NCI-H2227 treated with DMSO at 0.1 percent for 48 hours (cell line): ENCODE results near the gene TNFRSF25.
A peak's percentile ranks its signal among the peaks of the same experiment; 100 is the strongest.
"Not testable (repeated sequence)": the region's sequence is repeated elsewhere in the genome, so short reads cannot be mapped to it uniquely, and the experiment has no call there.

Source experiments
- DNase-seq: peaks from one replicate; lab custom pipeline; 2025; lab: John Stamatoyannopoulos, UW

TNFRSF25 gene

DNA sequence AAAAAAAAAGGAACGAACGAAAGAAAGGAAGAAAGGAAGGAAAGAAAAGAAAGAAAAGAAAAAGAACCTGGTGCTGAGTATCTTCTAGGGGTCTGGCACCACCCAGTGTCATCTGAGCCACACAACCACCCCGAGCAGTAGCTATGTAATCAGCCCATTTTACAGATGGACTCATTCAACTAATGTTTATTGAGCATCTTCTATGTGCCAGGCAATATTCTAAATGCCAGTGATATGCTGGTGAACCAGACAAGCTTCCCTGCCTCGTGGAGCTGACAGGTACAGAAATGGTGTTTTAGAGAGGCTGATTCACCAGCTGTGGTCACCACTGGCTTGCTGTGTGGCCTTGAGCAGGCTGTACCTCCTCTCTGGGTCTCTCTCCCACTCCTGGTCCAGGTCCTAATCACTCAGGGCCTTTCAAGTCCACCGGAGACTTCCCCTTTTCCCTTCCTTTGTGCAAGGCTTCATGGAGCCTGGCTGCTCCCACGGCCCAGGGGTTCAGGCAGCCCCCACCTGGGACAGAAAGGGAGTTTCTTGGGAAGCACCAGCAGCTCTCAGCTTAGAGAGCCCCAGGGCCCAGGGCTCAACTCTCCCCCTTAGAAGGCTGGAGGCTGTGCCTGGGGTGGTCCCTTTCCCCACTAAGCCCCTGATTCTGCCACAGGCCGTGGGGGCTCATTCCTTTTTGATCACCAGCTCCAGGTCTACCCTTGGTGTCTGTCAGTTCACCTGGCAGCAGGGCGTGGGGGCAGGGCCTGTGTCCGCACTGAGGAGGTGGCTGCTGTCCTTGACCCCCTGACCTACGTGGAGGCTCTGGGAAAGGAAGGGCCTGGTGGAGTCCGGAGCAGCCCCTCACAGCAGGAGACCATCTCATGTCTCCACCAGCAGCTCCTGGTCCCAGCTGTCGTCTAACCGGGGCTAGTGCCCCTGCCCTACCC is 34.1 kb downstream of the TNFRSF25 start:
- not testable (repeated sequence) for DNase-seq

DNA sequence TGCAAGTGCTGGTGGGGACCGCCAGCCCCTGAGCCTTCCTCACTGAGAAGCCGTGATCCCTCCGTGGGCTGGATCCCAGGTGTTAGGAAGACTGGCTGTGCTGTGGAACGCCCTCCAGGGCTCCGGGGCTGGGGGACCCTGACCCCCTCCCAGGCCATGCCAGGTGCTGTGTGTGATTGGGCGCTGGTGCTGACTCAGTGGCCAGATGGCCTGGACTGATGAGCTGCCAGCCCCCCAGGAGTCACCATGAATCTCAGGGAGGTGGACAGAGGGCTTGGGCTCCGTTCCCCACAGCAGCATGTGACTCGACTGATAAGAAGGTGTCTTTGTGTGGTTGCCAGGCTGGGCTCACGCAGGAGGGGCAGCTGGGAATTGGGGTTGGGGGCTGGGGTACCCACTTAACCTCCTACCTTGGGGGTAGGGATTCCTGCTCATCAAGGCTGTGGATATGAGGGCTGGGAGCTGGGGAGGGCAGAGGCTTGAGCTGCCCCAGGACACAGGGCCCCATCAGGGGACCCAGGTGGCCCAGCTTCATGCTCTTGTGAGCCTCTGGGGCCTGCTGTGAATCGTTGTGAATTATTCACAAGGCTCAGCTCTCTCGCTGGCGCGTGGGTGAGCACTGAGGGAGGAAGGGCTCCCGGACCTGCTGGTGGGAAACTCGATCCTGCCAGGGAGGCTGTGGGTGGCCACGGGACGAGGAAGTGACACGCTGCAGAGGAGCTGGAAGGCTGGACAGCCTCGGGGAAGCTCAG is 36.1 kb downstream of the TNFRSF25 start:
- not testable (repeated sequence) for DNase-seq

DNA sequence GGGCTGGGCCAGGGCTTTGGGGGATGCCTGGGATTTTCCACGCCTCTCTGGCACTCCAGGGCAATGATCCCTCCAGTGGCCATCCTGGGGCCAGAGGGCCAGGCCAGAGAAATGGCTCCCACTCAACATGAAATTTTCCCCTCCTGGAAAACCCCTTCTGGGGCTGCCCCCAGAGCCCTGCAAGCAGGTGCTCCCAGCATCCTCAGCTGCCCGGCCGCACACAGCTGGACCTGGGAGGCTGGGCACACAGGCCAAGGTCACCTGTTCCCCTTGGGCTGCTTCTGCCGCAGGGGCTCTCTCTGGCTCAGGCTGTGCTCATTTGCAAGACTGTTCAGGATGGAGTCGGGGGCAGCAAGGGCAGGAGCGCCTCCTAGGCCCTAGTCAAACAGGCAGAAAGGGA is 37.5 kb downstream of the TNFRSF25 start:
- not testable (repeated sequence) for DNase-seq

DNA sequence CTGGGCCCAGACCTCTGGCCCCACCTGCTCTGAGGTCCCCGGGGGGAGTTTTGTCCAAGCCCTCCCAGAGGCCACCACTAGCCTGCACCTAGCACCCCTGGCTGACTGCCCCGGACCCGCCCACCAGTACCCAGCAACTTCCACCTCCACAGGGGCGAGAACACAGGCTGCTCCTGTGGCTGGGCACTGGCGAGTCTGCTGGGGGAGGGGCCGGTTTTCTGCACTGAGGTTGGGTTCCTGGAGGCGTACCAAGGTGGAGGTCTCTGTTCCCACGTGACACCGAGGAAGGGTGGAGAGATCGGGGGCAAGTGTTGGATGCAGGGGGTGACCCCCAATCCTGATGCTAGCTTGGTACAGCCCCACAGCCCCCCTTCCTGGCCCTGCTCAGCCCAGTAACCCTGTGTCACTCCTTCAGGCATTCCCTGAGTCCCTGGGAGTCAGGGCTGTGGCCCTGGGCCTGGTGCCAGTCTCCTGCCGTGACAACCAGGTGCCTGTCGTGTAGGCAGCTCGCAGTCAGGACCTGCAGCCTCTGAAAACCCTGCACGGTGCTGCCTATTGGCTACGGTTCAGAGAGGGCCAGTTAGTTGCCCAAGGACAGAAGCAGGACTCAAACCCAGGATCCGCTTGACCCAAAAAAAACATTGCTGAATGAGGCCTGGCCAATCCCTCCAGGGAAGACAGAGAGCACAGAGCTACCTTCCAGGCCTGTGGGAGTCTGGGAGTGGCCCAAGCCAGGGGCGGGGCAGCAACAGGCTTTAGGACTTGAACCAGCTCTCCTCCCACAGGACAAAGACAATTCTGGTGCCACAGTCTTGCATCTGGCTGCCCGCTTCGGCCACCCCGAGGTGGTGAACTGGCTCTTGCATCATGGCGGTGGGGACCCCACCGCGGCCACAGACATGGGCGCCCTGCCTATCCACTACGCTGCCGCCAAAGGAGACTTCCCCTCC is 38.3 kb downstream of the TNFRSF25 start:
- DNase-seq: no peak

DNA sequence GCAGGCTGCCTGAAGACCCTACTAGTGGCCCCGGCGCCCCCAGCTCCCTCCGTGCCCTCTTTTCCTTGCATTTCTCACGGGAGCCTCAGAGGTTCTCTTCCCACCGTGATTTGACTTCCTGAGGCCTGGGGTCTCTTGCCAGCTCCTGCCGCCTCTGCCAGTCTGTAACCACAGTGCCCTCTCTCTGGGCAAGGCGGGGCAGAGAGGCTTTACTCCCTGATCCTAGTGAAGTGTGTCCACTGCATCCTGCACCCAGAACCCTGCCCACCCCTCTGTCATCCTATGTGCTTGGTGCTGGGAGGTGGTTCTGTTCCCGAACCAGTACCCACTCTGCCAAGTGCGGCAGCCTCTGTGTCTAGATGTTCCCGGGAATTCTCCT is 39.0 kb downstream of the TNFRSF25 start:
- DNase-seq: no peak

DNA sequence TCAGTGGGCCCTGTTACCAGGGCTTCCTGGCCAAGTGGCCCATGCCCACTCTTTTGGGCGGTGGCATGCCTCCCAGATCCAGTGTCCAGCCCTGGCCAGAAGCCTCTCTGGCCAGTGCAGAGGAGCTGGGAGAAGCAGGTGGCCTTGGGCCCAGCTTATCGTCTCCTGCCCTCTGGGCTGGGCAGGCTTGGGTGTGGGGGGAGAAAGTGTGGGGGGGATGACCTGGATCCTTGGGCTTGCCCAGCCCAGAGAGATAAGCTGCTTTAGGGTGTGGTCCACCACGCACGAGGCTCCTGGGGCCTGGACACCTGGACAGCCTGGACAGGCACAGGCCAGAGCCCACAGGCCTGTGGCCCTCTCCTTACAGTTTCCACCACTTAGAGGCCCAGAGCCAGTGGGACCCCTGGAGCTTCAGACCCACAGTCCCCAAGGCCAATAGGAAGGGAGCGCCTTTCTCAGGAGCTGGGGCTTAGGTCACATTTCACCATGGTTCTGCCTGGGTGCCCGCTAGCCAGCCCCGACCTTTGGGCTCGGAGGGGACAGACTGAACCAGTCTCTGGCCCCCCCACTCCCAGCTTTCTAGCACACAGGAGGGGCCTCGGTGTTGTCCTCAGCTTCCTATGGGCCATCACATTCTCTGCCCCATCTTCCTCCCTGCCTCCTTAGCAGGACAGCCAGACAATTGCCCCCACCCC is 39.5 kb downstream of the TNFRSF25 start:
- DNase-seq: no peak

DNA sequence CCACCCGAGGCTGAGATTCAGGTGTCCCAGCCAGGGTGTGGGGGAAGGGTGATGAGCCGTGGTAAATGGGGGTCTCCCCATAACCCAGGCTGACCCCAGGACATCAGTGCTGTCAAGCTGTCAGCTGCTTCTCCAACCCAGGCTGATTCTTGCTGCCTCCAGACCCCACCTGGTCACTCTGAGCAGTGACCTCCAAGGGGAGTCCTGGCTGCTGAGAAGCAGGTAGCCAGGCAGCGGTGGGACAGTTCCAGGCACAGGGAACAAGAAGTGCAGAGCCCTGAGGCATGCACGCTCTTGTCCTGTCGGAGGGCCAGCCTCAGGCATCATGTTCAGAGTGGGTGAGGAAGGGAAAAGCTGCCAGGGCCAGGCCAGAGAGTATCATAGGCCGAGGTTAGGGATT is 40.3 kb downstream of the TNFRSF25 start:
- DNase-seq: no peak

DNA sequence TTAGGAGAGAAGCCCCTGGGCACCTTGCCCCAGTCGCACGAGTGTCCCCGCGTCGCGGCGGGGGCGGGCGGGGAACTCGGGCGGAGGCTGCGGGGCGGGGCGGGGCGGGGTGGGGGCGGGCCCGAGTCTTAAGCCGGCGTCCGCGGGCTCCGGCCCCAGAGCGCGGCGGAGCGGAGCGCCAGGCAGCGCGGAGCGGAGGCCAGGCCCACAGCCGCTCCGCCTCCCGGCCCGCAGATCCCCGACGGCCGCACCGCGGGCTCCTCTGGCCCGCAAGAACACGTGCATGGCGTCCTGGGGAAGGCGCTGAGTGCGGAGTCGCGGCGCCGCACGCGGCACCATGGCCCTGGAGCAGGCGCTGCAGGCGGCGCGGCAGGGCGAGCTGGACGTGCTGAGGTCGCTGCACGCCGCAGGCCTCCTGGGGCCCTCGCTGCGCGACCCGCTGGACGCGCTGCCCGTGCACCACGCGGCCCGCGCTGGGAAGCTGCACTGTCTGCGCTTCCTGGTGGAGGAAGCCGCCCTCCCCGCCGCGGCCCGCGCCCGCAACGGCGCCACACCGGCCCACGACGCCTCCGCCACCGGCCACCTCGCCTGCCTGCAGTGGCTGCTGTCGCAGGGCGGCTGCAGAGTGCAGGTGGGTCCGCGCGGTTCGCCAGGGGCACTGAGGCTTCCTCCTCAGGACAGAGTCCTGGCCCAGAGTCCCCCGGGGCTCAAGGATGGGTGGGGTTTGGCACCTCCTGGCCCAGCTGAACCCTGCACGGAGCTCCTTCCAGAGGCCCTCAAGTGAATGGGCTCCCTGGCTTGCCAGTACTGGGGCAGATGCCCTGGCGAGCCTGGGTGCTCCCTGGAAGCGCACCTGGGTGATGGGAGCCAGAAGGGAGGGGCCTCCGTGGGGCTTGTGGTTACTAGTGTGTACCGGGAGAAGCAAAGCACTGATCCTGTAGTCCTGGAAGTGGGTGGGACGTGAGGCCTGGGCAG is 41.1 kb downstream of the TNFRSF25 start, which contains the start of gene ESPN:
Gene ESPN, plus strand, starts transcription at position 158 of the 975 bp plus-strand sequence. Its CDS starts 180 bp downstream, at position 338.
- peak; percentile 22 for DNase-seq

DNA sequence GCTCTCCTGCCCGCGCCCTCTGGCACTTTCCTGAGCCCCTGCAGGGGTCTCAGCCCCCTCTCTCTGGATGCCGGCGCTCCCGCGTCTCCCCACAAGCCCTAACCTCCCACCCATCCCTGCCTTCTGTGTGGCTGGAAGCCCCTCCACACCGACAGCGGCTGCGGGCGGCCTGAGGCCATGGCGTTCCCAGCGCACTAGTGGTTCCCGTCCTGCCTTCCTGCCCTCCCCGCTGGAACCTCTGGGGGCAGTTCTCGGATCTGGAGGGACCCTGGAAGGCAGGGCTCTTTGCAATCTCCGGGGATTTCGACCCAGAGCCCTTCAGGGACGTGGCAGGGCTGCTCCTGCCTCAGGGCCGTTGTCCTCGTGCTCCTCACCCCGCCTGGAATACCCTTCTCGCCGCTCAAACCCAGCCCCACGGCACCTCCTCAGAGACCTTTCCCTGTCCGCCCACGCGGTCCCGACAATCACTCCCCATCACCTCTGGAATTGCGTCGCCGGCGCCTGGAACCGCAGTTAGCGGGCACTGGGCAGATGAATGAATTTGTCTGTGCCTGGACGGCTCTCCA is 41.9 kb downstream of the TNFRSF25 start:
- no peak for DNase-seq

DNA sequence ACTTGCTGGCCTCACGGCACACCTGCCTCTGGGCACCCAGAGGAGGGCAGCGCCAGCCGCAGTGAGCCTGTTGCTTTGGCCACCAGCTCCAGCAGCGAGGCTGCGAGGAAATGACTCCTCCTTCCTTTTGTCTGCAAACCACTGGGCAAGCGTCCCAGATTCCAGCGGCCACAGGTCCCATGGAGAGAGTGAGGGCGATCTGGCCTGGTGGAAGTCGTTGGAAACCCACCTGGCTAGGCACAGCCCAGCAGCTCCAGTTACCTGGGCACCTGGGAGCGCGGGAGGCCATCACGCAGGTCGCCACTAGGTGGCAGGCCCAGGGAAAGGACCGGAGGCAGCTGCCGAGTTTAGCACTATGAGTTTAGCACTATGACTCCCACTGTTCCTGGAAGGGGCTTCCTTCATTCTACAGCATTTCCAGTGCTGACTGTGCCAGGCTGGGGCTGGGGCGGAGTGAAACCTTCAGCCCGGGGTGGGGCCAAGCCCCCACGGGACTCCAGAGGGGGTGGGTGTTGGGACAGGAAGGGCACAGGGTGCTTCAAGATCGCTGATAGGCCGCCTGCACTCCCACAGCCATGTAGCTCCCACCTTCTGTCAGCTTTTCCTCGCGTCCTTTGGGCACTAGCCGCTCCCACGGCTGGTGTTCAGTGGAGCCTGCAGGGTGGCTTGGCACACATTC is 42.5 kb downstream of the TNFRSF25 start:
- DNase-seq: peak; percentile 43

DNA sequence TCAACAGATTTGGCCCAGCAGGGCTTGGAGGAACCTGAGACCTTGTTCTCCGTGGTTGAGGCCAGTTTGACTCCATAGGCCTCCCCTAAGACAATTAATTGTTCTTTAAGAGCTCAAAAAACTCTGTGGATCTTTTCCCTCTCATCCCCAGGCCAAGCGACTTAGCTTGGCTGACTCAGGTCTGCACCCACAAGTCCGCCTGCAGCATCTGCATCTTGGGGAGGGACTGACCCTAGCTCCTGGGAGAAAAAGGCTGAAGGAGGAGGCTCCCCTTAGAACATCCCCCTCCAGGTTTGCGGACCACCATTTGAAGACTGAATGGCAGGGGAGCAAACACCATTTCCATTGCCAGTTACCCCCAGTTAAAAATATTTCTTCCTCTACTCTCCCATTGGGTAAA is 44.7 kb downstream of the TNFRSF25 start:
- DNase-seq: no peak

DNA sequence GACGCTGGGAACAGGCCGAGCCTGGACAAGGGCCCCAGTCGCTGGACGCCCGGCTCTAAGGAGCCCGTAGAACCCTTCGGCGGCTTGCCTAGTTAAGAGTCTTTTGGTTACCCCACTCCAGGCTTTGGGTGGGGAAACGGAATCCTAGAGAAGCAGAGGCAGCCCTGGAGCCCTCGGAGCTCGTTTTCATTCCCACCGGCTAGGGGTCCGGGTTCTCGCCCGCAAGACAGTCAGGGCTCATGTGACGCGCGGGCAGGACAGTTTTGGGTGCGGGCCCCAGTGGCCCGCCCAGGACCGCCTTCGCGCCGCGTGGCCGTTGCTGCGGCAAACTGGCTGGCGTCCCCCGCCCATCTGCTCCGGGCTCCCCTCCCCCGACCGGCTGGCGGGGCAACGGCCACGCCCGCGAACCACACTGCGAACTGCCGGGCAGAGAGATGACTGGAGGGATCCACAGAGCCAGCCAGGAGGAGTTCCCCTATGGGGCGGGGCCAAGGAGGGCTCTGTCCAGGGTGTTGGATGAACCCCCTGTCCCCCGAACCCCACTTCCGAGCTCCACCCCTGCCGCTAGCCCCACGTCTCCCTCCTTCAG is 45.4 kb downstream of the TNFRSF25 start:
- DNase-seq: no peak

DNA sequence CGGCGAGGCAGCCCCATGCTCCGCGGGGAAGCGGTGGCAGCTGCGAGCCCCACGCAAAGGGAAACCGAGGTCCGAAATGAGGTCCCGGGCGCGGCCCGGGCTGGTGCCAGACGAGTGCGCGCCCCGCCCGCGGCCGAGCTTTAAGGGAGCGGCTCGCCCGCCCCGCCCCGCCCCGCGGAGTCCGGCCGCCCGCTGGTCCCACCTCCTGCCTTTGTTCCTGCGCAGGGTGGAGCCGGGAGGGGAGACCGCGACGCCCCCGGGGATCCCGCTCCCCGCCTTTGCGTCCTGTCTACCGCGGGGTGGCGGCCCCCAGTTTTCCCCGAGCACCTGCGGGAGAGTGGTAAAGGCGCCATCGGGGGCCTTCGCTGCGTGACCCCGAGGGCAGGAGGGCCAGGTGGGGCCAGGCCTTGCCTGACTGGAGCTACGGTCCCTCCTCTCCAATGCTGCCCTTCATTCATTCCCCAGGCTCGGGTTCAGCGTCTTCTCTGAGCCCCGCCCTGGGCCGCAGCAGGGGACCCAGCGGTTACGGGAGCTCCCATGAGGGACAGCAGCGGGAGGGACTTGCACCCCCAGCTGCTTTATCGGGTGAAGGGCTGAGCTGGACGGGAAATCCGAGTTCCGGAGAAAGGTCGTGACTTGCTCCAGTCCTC is 46.0 kb downstream of the TNFRSF25 start, which contains the start of gene HES2:
Gene HES2, minus strand, starts transcription at position 116 of the 650 bp plus-strand sequence. Its CDS starts 99 bp downstream, at position 17.
- DNase-seq: no peak

DNA sequence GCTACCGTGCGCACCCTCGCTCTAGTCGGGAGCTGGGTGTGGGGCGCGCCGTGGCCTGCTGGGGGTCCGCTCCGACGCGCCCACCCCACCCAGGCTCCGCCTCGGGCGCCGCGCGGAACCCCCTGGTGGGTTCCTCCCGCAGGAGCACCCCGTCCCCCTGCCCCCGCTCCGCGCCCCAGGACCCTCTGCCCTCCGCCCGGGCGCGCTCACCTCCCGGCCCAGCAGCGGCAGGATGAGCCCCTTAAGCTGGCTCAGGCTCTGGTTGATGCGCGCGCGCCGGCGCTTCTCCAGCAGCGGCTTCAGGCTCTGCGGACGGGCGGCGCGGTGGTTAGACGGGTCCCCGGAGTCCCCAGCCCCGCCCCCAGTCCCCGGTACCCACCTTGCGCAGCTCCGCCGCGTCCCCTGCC is 46.6 kb downstream of the TNFRSF25 start:
- no peak for DNase-seq

DNA sequence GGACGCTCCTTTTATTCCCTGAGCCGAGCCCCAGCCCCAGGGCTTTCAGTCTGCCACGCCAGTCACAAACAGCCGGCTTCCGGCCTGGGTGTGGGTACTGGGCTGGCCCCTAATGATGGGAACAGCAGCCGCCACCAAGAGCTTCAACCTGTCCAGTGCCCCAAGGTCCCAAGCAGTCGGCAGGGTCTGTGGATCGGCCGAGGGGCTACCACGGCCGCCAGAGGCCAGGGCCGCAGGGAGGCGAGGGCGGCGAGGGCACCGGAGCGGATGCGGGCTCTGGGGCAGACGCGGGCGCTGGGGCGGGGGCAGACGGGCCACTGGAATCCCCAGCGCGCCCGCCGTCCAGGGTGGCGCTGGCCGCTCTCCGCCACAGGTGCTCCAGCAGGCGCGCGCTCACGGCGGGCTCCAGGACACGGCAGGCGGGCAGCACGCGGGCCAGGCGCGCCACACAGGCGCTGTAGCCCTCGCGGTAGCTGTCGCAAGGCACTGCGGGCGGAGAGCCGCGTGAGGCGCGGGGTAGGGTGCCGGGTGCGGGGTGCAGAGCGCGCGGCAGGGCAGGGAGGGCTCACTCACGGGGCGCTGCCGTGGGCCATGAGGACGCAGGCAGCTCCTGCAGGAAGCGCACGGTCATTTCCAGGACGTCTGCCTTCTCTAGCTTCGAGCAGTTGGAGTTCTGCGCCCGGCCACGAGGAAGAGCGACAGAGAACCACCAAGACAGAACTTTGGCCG is 47.1 kb downstream of the TNFRSF25 start:
- peak; percentile 6 for DNase-seq

DNA sequence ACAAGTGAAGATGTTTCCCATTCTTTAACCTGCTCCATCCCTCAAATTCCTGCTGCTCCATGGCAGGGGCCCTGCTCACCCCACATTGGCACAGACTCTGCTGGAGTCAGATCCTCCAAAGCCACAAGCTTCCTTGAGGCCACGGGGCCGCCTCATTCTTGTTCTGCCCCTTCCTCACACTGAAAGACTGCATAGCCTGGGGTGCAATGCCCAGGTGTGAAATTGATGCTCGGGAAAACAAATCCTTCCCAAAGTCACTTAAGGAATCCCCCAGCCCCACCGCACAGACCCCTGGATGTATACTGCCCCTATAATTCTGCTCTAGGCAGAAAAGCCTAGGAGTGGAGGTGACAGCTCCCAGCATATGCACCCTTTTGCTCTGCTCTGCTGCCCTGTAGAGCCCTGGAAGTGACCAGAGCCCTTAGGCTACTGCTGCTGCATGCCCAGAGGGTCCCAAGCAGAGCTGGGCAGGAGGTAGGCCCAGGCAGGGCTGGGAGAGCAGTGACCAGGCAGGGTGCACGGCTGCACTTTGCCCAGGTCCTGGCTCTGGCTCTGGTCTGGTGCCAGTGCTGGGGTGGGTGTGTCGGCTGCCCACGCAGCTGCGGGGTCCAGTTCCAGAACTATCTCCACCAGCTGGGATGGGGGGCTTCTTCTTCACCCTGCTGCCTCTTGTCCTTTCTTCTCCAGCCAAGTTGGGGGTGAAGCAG is 47.9 kb downstream of the TNFRSF25 start:
- DNase-seq: no peak

DNA sequence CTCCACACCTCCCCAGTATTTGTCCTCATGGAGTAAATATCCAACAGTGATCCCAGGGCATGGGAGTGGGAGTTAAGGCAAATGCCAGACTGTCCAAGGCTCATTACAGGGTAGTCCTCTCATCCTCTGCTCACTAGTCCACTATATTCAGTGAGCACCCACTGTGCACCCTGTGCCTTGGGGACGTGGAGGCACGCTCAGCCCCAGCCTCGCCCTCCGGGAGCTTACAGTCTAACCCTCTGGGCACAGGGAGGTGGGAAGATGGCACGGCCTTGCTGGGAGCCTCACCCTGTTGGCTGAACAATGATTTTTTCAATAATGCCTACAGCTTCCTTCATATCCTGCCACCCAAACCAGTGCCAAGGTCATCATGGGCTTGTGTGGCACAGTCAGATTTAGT is 49.1 kb downstream of the TNFRSF25 start:
- no peak for DNase-seq
